Lung (tissue), 12 donors: ENCODE data around the gene DLG2. TPM values are rescaled to one million over a fixed set of nuclear protein-coding genes. Genes with fewer than 3 reads are reported as not detected.
"Not testable (repeated sequence)": the region's sequence is repeated elsewhere in the genome, so short reads cannot be mapped to it uniquely, and the experiment has no call there.

ENCODE experiments used
- ATAC-seq: fragments of 200-7000 bp; cut with Tn5 transposase; one replicate; pipeline ENCODE4 v1.9.1; 2020; ENCODE audit warnings: moderate number of reproducible peaks; ENCODE audit not compliant: insufficient read depth, low FRiP score
- DNase-seq, 3 donors: peaks; one replicate each; pipeline ENCODE4 v3.0.0-alpha.2; 2013 to 2017
- H3K27ac ChIP-seq, 2 donors: one replicate each; pipeline ENCODE4 v1.5.1; 2013; ENCODE audit warnings: mild to moderate bottlenecking in 2 of 2, moderate library complexity in 2 of 2, control low read depth in 1 of 2, inconsistent platforms in 1 of 2, low read depth in 1 of 2, low read length in 1 of 2
- H3K27me3 ChIP-seq, 3 donors: one replicate each; pipeline ENCODE4 v1.5.1; 2013; ENCODE audit warnings: low read length in 2 of 3; ENCODE audit not compliant: control insufficient read depth in 3 of 3, insufficient read depth in 3 of 3
- H3K36me3 ChIP-seq, 4 donors: one replicate each; pipeline ENCODE4 v1.5.1; 2013; ENCODE audit warnings: low read length in 4 of 4, mild to moderate bottlenecking in 1 of 4, moderate library complexity in 1 of 4; ENCODE audit not compliant: control insufficient read depth in 4 of 4, insufficient read depth in 4 of 4
- H3K4me1 ChIP-seq, 5 donors: one replicate each; pipeline ENCODE4 v1.5.1; 2013; ENCODE audit warnings: low read length in 5 of 5, mild to moderate bottlenecking in 2 of 5, moderate library complexity in 1 of 5; ENCODE audit not compliant: control insufficient read depth in 5 of 5, insufficient read depth in 5 of 5
- H3K4me3 ChIP-seq: one replicate; pipeline ENCODE4 v1.5.1; 2013; ENCODE audit warnings: mild to moderate bottlenecking, control low read depth, moderate library complexity
- H3K9ac ChIP-seq, 2 donors: one replicate each; pipeline ENCODE4 v1.5.1; 2013; ENCODE audit warnings: low read length in 2 of 2, control low read depth in 1 of 2; ENCODE audit not compliant: insufficient read depth in 1 of 2
- H3K9me3 ChIP-seq, 4 donors: one replicate each; pipeline ENCODE4 v1.5.1; 2013; ENCODE audit warnings: low read length in 3 of 4, mild to moderate bottlenecking in 1 of 4, moderate library complexity in 1 of 4; ENCODE audit not compliant: control insufficient read depth in 4 of 4, insufficient read depth in 3 of 4
- CTCF ChIP-seq: IDR thresholded peaks from 2 replicates; pipeline ENCODE4 v1.5.1; 2012; ENCODE audit warnings: mild to moderate bottlenecking; ENCODE audit errors: control extremely low read depth, extremely low read depth
- WGBS, 2 donors: extraction: QIAGEN DNeasy Blood & Tissue Kit; methylation state at CpG; one replicate each; pipeline ENCODE4 v1.1.7; 2013; 5-methylcytosine and 5-hydroxymethylcytosine counted together
- polyA plus RNA-seq, 2 donors: library from polyadenylated mRNA; stranded (reverse); fragments of 200-250 nt; gene quantifications; one replicate each; pipeline ENCODE4 v1.2.1, GENCODE V29; 2013
- total RNA-seq, 2 donors: library from RNA; depleted of rRNA in 1 of 2; stranded (reverse); fragments of >200 nt in 1 of 2; gene quantifications; one replicate each; pipeline ENCODE4 v1.2.1, GENCODE V29; 2014 to 2021
- donor health status: control.
- donor health status: control.
- donor health status: Bipolar disorder and iron deficiency.
- donor health status: healthy.
- donor health status: DM: yes; HTN: yes; CAD: no.

Gene DLG2
- total and polyA plus RNA-seq, 4 donors, result 0.32 to 24.1 (median 5.4) TPM

DNA sequence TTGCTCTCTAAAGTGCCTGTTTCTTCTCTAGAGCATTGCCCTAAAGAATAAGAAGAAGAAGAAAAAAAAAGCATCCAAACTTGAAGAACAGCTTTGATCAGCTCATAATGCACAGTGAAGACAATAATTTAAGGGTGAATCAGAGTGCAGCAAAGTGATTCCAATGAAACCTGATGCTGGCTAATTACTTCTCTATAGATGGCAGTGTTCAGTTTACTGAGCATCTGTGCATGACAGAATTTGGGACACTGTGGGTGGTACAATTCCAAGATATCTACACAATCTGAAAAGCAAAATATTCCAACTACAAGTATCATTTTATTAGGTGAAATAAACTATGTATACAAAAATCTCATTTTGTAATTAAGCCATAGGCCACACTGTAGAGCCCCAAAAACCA lies 1890.5 kb downstream of the DLG2 start:
- H3K9ac ChIP-seq, result no peak overlapping the region
- H3K36me3 ChIP-seq, result no peaks in the 10 kb centered on the region
- DNase-seq (no peak), ATAC-seq (no peak)
- H3K27me3 ChIP-seq, result no peaks in the 10 kb centered on the region
- no peak overlapping the region for H3K4me3 ChIP-seq
- no peaks in the 10 kb centered on the region for H3K9me3 ChIP-seq
- no peak overlapping the region for H3K27ac ChIP-seq
- H3K4me1 ChIP-seq, result peaks cover 0 to 7% (median 0%) of the 10 kb centered on the region in 5 donors
- no peak for TF ChIP-seq CTCF

DNA sequence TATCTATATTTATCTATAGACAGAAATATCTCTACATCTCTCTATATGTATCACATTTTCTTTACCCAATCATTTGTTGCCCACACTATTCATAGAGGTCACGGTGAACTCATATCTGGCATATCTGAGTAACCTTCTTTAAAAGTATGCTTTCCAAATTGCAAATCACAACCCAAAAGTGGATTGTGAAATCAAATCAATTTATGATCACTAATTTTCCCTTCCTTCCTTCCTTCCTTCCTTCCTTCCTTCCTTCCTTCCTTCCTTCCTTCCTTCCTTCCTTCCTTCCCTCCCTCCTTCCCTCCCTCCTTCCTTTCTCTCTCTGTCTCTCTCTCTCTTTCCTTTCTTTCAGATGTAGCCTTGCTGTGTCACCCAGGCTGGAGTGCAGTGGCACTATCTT lies 1893.0 kb downstream of the DLG2 start:
- Histone ChIP-seq H3K36me3 (no peaks in the 10 kb centered on the region), H3K9me3 (no peaks in the 10 kb centered on the region), H3K4me1 (peaks cover 0 to 7% (median 0%) of the 10 kb centered on the region in 5 donors), H3K4me3 (no peak overlapping the region), H3K27ac (no peak overlapping the region), H3K9ac (no peak overlapping the region), H3K27me3 (no peaks in the 10 kb centered on the region)
- TF ChIP-seq CTCF, result no peak
- ATAC-seq, result no peak
- DNase-seq, result no peak
- WGBS, 2 donors, result 94 to 97% methylated on average over 1 of the region's 1 CpG

- not testable (repeated sequence) for DNase-seq, H3K36me3 ChIP-seq, H3K9me3 ChIP-seq, ATAC-seq, H3K9ac ChIP-seq, H3K27me3 ChIP-seq, H3K4me3 ChIP-seq, H3K27ac ChIP-seq, H3K4me1 ChIP-seq
- WGBS, 2 donors, result 93 to 95% methylated on average over 2 of the region's 2 CpGs
Measured at GRCh38 chr11:83731288-83731687, 1895.9 kb downstream of the DLG2 start.

DNA sequence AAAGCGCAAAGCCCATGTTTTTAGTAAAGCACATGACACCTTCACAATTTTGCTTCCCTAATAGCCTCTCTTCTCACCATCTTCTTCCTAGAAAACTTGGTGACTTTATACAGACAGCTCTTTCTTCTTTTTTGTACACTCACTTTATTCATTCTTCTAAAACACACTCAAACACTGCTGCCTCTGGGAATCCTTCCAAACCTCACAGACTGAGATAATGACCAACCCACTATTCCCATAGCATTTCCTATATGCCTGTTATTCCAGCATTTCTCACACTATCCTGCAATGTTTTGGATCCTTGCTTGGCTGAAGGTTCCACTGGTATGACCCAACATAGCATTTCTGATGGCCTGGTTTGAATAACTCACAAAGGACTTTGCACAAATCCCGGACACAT lies 1898.9 kb downstream of the DLG2 start:
- Histone ChIP-seq H3K36me3 (no peaks in the 10 kb centered on the region), H3K9me3 (no peaks in the 10 kb centered on the region), H3K4me1 (peaks cover 0 to 16% (median 13%) of the 10 kb centered on the region in 5 donors), H3K4me3 (no peak overlapping the region), H3K9ac (no peak overlapping the region), H3K27ac (no peak overlapping the region), H3K27me3 (no peaks in the 10 kb centered on the region)
- no peak for TF ChIP-seq CTCF
- 92 to 95% methylated on average over 2 of the region's 2 CpGs for WGBS, 2 donors
- peak in 2 of 3 donors; percentile 50 to 66 for DNase-seq
- ATAC-seq, result no peak
